HCT116 (cell line): Measurements from ENCODE around the gene CCBE1. TPM values are rescaled to one million over a fixed set of nuclear protein-coding genes. Genes with fewer than 3 reads are reported as not detected.

ENCODE experiments used
- ATAC-seq: fragments of 200-7000 bp; cut with Tn5 transposase; 2 replicates; pipeline ENCODE4 v1.9.1; 2020; ENCODE audit warnings: mild to moderate bottlenecking, moderate library complexity
- BruUV-seq: library from RNA; stranded (reverse); fragments of 400-500 nt; replicated peaks from 2 replicates; lab custom pipeline; 2021; lab: Mats Ljungman, UMichigan
- CTCF ChIA-PET: fragments of 300-600 bp; sonication (Branson Sonifier 250); formaldehyde crosslinking; loops from one replicate; lab custom pipeline; 2021; ENCODE audit warnings: antibody characterized with exemption; lab: Charles Lee
- POLR2A ChIA-PET: fragments of 300-600, 350-600 bp; sonication (Branson Sonifier 250); formaldehyde crosslinking; loops from one replicate; lab custom pipeline; 2021; ENCODE audit warnings: antibody characterized with exemption; lab: Charles Lee
- RAD21 ChIA-PET, 2 experiments: fragments of 300-600 bp; sonication (Branson Sonifier 250); formaldehyde crosslinking; loops; one replicate each; lab custom pipeline; 2023; ENCODE audit warnings: low total read pairs in 2 of 2; ENCODE audit not compliant: uncharacterized antibody in 2 of 2, unreplicated experiment in 2 of 2, low non-redundant PET in 1 of 2; lab: Charles Lee
- DNase-seq: peaks from one replicate; pipeline ENCODE4 v3.0.0-alpha.2; 2010; ENCODE audit warnings: low read depth, low spot score
- H2AFZ ChIP-seq: fragments of 200-600 bp; shearing (Covaris generic), sonication (generic); 2 replicates; pipeline ENCODE4 v1.6.1; 2017; ENCODE audit warnings: low read depth, mixed run types, mixed read lengths, antibody characterized with exemption, low read length; ENCODE audit not compliant: poor library complexity, severe bottlenecking
- H3K27ac ChIP-seq: 2 replicates; pipeline ENCODE4 v1.5.1; 2012; ENCODE audit warnings: low read depth, low read length
- H3K27me3 ChIP-seq: fragments of 200-600 bp; sonication (generic); 2 replicates; pipeline ENCODE4 v1.6.1; 2016; ENCODE audit warnings: mixed run types, low read length, mixed read lengths; ENCODE audit not compliant: insufficient read depth
- H3K36me3 ChIP-seq, 2 experiments: fragments of 200-500 bp in 1 of 2; fragments of 200-600 bp in 1 of 2; sonication (Bioruptor generic) in 1 of 2; sonication (generic) in 1 of 2; 2 replicates each; pipeline versions ENCODE4 v1.5.1 to v1.6.1; 2014 to 2016; ENCODE audit warnings: low read length in 2 of 2, inconsistent platforms in 1 of 2, mixed read lengths in 1 of 2, mixed run types in 1 of 2; ENCODE audit not compliant: insufficient read depth in 2 of 2, control insufficient read depth in 1 of 2
- H3K4me1 ChIP-seq, 2 experiments: fragments of 200-600 bp in 1 of 2; sonication (generic) in 1 of 2; 2 replicates each; pipeline versions ENCODE4 v1.5.1 to v1.6.1; 2012 to 2017; ENCODE audit warnings: low read length in 2 of 2, inconsistent platforms in 1 of 2, mild to moderate bottlenecking in 1 of 2, mixed read lengths in 1 of 2, mixed run types in 1 of 2, moderate library complexity in 1 of 2; ENCODE audit not compliant: insufficient read depth in 2 of 2, control insufficient read depth in 1 of 2
- H3K4me2 ChIP-seq: fragments of 200-600 bp; sonication (generic); 2 replicates; pipeline ENCODE4 v1.6.1; 2017; ENCODE audit warnings: mixed run types, low read length, mixed read lengths
- H3K4me3 ChIP-seq, 2 experiments: fragments of 200-600 bp in 1 of 2; sonication (generic) in 1 of 2; replicated peaks in 1 of 2; 2 replicates each; pipeline ENCODE4 v1.5.1; 2011 to 2016; ENCODE audit warnings: low read length in 2 of 2, control low read depth in 1 of 2, low read depth in 1 of 2, mild to moderate bottlenecking in 1 of 2, mixed read lengths in 1 of 2, mixed run types in 1 of 2
- H3K79me2 ChIP-seq: fragments of 200-600 bp; sonication (generic); 2 replicates; pipeline ENCODE4 v1.6.1; 2017; ENCODE audit warnings: mild to moderate bottlenecking, mixed run types, low read length, moderate library complexity, mixed read lengths; ENCODE audit not compliant: insufficient read depth
- H3K9ac ChIP-seq: fragments of 200-600 bp; sonication (generic); 2 replicates; pipeline ENCODE4 v1.6.1; 2016; ENCODE audit warnings: low read length, mixed read lengths
- H3K9me2 ChIP-seq: fragments of 200-600 bp; sonication (generic), shearing (Covaris generic); 2 replicates; pipeline ENCODE4 v1.6.1; 2017; ENCODE audit warnings: mixed run types, mild to moderate bottlenecking, moderate library complexity; ENCODE audit not compliant: insufficient read depth
- H3K9me3 ChIP-seq, 2 experiments: fragments of 200-500 bp in 1 of 2; fragments of 200-600 bp in 1 of 2; sonication (Bioruptor generic) in 1 of 2; sonication (generic) in 1 of 2; 2 replicates each; pipeline ENCODE4 v1.6.1; 2014 to 2017; ENCODE audit warnings: low read length in 2 of 2, mixed read lengths in 2 of 2, inconsistent platforms in 1 of 2, low read depth in 1 of 2, mild to moderate bottlenecking in 1 of 2, mixed run types in 1 of 2, moderate library complexity in 1 of 2; ENCODE audit not compliant: control insufficient read depth in 1 of 2, insufficient read depth in 1 of 2
- H4K20me1 ChIP-seq: fragments of 200-600 bp; sonication (generic), shearing (Covaris generic); 2 replicates; pipeline ENCODE4 v1.6.1; 2017; ENCODE audit warnings: mixed run types, mild to moderate bottlenecking, moderate library complexity; ENCODE audit not compliant: insufficient read depth
- EGR1 ChIP-seq: IDR thresholded peaks from 2 replicates; pipeline ENCODE4 v1.6.1; 2012; ENCODE audit warnings: low read depth
- ELF1 ChIP-seq: IDR thresholded peaks from 2 replicates; pipeline ENCODE4 v1.6.1; 2012; ENCODE audit warnings: low read depth, borderline replicate concordance
- POLR2A ChIP-seq: IDR thresholded peaks from 2 replicates; pipeline ENCODE4 v1.7.0; 2011; ENCODE audit warnings: borderline replicate concordance; ENCODE audit not compliant: insufficient read depth, insufficient read length; ENCODE audit errors: extremely low read depth
- POLR2AphosphoS5 ChIP-seq: IDR thresholded peaks from 2 replicates; pipeline ENCODE4 v1.6.1; 2011; ENCODE audit warnings: mild to moderate bottlenecking, low read depth, low read length, moderate library complexity
- RAD21 ChIP-seq: IDR thresholded peaks from 2 replicates; pipeline ENCODE4 v1.6.1; 2012; ENCODE audit warnings: low read depth, mild to moderate bottlenecking
- SP1 ChIP-seq: IDR thresholded peaks from 2 replicates; pipeline ENCODE4 v1.6.1; 2012; ENCODE audit warnings: low read depth
- SRF ChIP-seq: IDR thresholded peaks from 2 replicates; pipeline ENCODE4 v1.6.1; 2012; ENCODE audit warnings: low read depth
- TCF7L2 ChIP-seq: IDR thresholded peaks from 2 replicates; pipeline ENCODE4 v1.7.0; 2011; ENCODE audit warnings: borderline replicate concordance, inconsistent platforms; ENCODE audit not compliant: insufficient read depth, insufficient read length; ENCODE audit errors: extremely low read depth
- ZFX ChIP-seq: fragments of 450-650 bp; IDR thresholded peaks from 2 replicates; pipeline ENCODE4 v1.6.1; 2017
- intact Hi-C: fragments of 100-400 bp; cut with micrococcal nuclease; formaldehyde crosslinking; loops from 2 replicates; pipeline ENCODE4 v1.10.0; 2022
- total RNA-seq: library from RNA; stranded (reverse); gene quantifications from one replicate; pipeline ENCODE4 v1.2.1, GENCODE V29; 2021; ENCODE audit not compliant: unreplicated experiment
- TF ChIP-seq, protein P1 (sequence below): IDR thresholded peaks from 2 replicates; pipeline ENCODE4 v1.6.1; 2012
- TF ChIP-seq, protein P2 (sequence below): IDR thresholded peaks from 2 replicates; pipeline ENCODE4 v1.6.1; 2012
- TF ChIP-seq, protein P3 (sequence below): IDR thresholded peaks from 2 replicates; pipeline ENCODE4 v1.6.1; 2012; ENCODE audit warnings: low read depth
- TF ChIP-seq, protein P4 (sequence below): IDR thresholded peaks from 2 replicates; pipeline ENCODE4 v1.6.1; 2011; ENCODE audit warnings: mild to moderate bottlenecking, low read length, moderate library complexity; ENCODE audit not compliant: insufficient replicate concordance; ENCODE audit errors: extremely low read depth

The CCBE1 gene
- total RNA-seq, 1 experiment from 2014 or later, result 0.84 TPM

DNA sequence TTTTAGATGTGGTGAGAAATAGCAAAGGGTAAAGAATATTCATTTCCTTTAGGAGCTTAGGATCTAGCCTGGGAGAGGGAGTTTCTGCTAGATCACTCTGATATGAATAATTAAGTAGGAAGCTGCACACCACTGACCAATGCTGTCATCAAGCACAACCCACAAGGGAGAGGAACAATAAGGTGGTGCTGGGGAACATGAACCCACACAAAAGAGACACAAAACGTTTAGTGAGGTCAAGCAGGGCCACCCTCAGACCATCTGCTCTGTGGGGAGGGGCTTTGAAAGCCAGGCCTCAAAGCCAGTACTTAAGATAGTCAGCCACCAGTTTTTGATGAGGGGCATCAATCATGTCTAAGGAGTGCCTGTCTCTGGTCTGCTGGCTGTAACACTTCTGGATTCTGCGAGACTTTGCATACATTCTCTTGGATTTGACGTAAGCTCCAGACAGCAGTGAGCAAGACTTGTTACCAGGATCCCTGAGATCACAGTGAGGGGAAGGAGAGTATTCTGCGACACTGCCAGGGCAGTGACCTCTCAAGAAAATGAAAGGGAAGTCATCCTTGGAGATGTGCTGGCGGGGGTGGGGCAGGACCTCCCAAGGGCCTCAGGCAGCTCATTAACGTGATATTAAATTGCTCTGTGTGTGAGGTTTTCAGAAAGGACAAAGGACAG lies 127.0 kb downstream of the CCBE1 start:
- no peak for ATAC-seq
- Histone ChIP-seq H3K4me2 (no peak overlapping the region), H2AFZ (no peak overlapping the region), H3K36me3 (no peaks in the 10 kb centered on the region), H3K79me2 (no peaks in the 10 kb centered on the region), H3K9me3 (no peaks in the 10 kb centered on the region), H3K4me3 (no peak overlapping the region), H3K27ac (no peak overlapping the region), H3K9ac (no peak overlapping the region), H4K20me1 (no peaks in the 10 kb centered on the region), H3K4me1 (no peaks in the 10 kb centered on the region), H3K27me3 (peaks cover 19% of the 10 kb centered on the region), H3K9me2 (no peaks in the 10 kb centered on the region)
- ChIA-PET POLR2A (no interaction called here), CTCF (no interaction called here), RAD21 (no interaction called here)
- no TSS peak for BruUV-seq
- TF ChIP-seq, protein P1, sequence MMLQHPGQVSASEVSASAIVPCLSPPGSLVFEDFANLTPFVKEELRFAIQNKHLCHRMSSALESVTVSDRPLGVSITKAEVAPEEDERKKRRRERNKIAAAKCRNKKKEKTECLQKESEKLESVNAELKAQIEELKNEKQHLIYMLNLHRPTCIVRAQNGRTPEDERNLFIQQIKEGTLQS, result no peak
- TF ChIP-seq SP1 (no peak), RAD21 (no peak), EGR1 (no peak), POLR2AphosphoS5 (no peak), ELF1 (no peak), POLR2A (no peak)
- TF ChIP-seq, protein P2, sequence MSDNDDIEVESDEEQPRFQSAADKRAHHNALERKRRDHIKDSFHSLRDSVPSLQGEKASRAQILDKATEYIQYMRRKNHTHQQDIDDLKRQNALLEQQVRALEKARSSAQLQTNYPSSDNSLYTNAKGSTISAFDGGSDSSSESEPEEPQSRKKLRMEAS, result no peak
- no peak for DNase-seq
- intact Hi-C loops, result no loop called here

DNA sequence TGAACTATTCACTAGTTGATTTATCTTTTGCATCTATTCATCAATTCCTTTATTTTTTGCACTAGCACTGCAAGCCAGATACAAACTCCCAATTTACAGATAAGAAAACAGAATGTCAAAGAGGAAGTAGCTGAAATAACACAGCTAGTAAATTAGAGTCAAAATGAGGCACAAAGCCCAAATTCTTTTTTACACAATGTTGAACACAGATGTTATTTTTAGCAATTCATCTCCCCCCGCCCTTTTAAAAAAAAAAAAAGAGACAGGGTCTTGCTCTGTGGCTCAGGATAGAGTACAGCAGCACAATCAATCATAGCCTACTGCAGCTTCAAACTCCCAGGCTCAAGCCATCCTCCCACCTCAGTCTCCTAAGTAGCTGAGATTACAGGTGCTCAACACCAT lies 127.8 kb downstream of the CCBE1 start:
- intact Hi-C loops, result no loop called here
- ChIA-PET CTCF (no interaction called here), POLR2A (no interaction called here), RAD21 (no interaction called here)
- no TSS peak for BruUV-seq
- no peaks in the 10 kb centered on the region for H3K36me3 ChIP-seq
- ATAC-seq (no peak), DNase-seq (no peak)
- H3K27ac ChIP-seq, result no peak overlapping the region
- H3K9me3 ChIP-seq, result no peaks in the 10 kb centered on the region
- H3K4me3 ChIP-seq, result no peak overlapping the region
- peaks cover 16% of the 10 kb centered on the region for H3K27me3 ChIP-seq
- no peak overlapping the region for H2AFZ ChIP-seq
- no peaks in the 10 kb centered on the region for H3K79me2 ChIP-seq
- H3K9me2 ChIP-seq, result no peaks in the 10 kb centered on the region
- H3K4me1 ChIP-seq, result no peaks in the 10 kb centered on the region
- H4K20me1 ChIP-seq, result no peaks in the 10 kb centered on the region
- no peak overlapping the region for H3K4me2 ChIP-seq
- H3K9ac ChIP-seq, result no peak overlapping the region
- TF ChIP-seq SRF (no peak), ZFX (no peak), TCF7L2 (no peak)
- TF ChIP-seq, protein P3, sequence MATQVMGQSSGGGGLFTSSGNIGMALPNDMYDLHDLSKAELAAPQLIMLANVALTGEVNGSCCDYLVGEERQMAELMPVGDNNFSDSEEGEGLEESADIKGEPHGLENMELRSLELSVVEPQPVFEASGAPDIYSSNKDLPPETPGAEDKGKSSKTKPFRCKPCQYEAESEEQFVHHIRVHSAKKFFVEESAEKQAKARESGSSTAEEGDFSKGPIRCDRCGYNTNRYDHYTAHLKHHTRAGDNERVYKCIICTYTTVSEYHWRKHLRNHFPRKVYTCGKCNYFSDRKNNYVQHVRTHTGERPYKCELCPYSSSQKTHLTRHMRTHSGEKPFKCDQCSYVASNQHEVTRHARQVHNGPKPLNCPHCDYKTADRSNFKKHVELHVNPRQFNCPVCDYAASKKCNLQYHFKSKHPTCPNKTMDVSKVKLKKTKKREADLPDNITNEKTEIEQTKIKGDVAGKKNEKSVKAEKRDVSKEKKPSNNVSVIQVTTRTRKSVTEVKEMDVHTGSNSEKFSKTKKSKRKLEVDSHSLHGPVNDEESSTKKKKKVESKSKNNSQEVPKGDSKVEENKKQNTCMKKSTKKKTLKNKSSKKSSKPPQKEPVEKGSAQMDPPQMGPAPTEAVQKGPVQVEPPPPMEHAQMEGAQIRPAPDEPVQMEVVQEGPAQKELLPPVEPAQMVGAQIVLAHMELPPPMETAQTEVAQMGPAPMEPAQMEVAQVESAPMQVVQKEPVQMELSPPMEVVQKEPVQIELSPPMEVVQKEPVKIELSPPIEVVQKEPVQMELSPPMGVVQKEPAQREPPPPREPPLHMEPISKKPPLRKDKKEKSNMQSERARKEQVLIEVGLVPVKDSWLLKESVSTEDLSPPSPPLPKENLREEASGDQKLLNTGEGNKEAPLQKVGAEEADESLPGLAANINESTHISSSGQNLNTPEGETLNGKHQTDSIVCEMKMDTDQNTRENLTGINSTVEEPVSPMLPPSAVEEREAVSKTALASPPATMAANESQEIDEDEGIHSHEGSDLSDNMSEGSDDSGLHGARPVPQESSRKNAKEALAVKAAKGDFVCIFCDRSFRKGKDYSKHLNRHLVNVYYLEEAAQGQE, result no peak
- TF ChIP-seq, protein P4, sequence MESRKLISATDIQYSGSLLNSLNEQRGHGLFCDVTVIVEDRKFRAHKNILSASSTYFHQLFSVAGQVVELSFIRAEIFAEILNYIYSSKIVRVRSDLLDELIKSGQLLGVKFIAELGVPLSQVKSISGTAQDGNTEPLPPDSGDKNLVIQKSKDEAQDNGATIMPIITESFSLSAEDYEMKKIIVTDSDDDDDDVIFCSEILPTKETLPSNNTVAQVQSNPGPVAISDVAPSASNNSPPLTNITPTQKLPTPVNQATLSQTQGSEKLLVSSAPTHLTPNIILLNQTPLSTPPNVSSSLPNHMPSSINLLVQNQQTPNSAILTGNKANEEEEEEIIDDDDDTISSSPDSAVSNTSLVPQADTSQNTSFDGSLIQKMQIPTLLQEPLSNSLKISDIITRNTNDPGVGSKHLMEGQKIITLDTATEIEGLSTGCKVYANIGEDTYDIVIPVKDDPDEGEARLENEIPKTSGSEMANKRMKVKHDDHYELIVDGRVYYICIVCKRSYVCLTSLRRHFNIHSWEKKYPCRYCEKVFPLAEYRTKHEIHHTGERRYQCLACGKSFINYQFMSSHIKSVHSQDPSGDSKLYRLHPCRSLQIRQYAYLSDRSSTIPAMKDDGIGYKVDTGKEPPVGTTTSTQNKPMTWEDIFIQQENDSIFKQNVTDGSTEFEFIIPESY, result no peak
